GM12878 (cell line): ENCODE measurements around the gene SLC1A5. TPM values are rescaled to one million over a fixed set of nuclear protein-coding genes. Genes with fewer than 3 reads are reported as not detected.

ENCODE experiments used
- ATAC-seq: fragments of 200-7000 bp; cut with Tn5 transposase; 3 replicates; pipeline ENCODE4 v1.9.1; 2020; ENCODE audit warnings: mild to moderate bottlenecking, moderate library complexity
- BruUV-seq: library from RNA; stranded (reverse); fragments of 400-500 nt; replicated peaks from 2 replicates; lab custom pipeline; 2021; lab: Mats Ljungman, UMichigan
- CTCF ChIA-PET: fragments of 300-600 bp; sonication (Branson Sonifier 250); formaldehyde crosslinking; extraction: SDS; loops from one replicate; lab custom pipeline; 2021; ENCODE audit warnings: inconsistent platforms; lab: Yijun Ruan, JAX
- POLR2A ChIA-PET: fragments of 350-600 bp; formaldehyde crosslinking; extraction: SDS; loops from one replicate; lab custom pipeline; 2021; ENCODE audit warnings: inconsistent platforms; lab: Charles Lee
- RAD21 ChIA-PET: fragments of 300-600 bp; sonication (Branson Sonifier 250); formaldehyde crosslinking; loops from one replicate; lab custom pipeline; 2023; ENCODE audit warnings: antibody characterized with exemption; ENCODE audit not compliant: unreplicated experiment; lab: Charles Lee
- SMC1A ChIA-PET: fragments of 300-600 bp; sonication (Branson Sonifier 250); formaldehyde crosslinking; loops from one replicate; lab custom pipeline; 2023; ENCODE audit not compliant: unreplicated experiment, uncharacterized antibody; lab: Charles Lee
- DNase-seq: peaks from one replicate; pipeline ENCODE4 v3.0.0-alpha.2; 2011; ENCODE audit warnings: low read depth, low spot score
- FAIRE-seq: peaks from 3 replicates; lab custom pipeline; 2011; peaks lifted over from hg19 to GRCh38; lab: Jason Lieb, UNC
- H2AFZ ChIP-seq: 2 replicates; pipeline ENCODE4 v1.6.0; 2011; ENCODE audit warnings: low read depth, low read length, control low read depth; ENCODE audit not compliant: control insufficient read depth
- H3K27ac ChIP-seq: 2 replicates; pipeline ENCODE4 v1.5.1; 2011; ENCODE audit warnings: control low read depth; ENCODE audit not compliant: control insufficient read depth, insufficient read depth
- H3K27me3 ChIP-seq, 2 experiments: replicated peaks in 1 of 2; 2 replicates each; pipeline versions ENCODE4 v1.6.0 to v1.6.1; 2011; ENCODE audit warnings: low read length in 1 of 2; ENCODE audit not compliant: control insufficient read depth in 2 of 2, insufficient read depth in 2 of 2
- H3K36me3 ChIP-seq, 2 experiments: 2 replicates each; pipeline ENCODE4 v1.5.1; 2011; ENCODE audit warnings: low read length in 1 of 2; ENCODE audit not compliant: control insufficient read depth in 2 of 2, insufficient read depth in 2 of 2
- H3K4me1 ChIP-seq: 2 replicates; pipeline ENCODE4 v1.6.1; 2011; ENCODE audit warnings: mild to moderate bottlenecking, low read length, moderate library complexity, mixed read lengths; ENCODE audit not compliant: control insufficient read depth, insufficient read depth
- H3K4me2 ChIP-seq: 2 replicates; pipeline ENCODE4 v1.6.0; 2011; ENCODE audit warnings: control low read depth; ENCODE audit not compliant: control insufficient read depth, insufficient read depth
- H3K4me3 ChIP-seq: fragments of 200-600 bp; sonication (generic); 2 replicates; pipeline ENCODE4 v1.5.1; 2016
- H3K79me2 ChIP-seq: 2 replicates; pipeline ENCODE4 v1.6.0; 2011; ENCODE audit warnings: low read length; ENCODE audit not compliant: control insufficient read depth, insufficient read depth
- H3K9ac ChIP-seq: 2 replicates; pipeline ENCODE4 v1.8.0; 2011; ENCODE audit warnings: low read length, control low read depth, mixed read lengths; ENCODE audit not compliant: control insufficient read depth, insufficient read depth
- H3K9me3 ChIP-seq: replicated peaks from 3 replicates; pipeline ENCODE4 v1.5.1; 2011; ENCODE audit warnings: mild to moderate bottlenecking, low read length; ENCODE audit not compliant: control insufficient read depth, insufficient read depth
- H4K20me1 ChIP-seq: 2 replicates; pipeline ENCODE4 v1.6.0; 2011; ENCODE audit not compliant: control insufficient read depth, insufficient read depth
- BCLAF1 ChIP-seq: fragments of 450-650 bp; IDR thresholded peaks from 2 replicates; pipeline ENCODE4 v1.6.1; 2017; ENCODE audit warnings: antibody characterized with exemption, mild to moderate bottlenecking, moderate library complexity
- CTCF ChIP-seq, 3 experiments: IDR thresholded peaks in 2 of 3; conservative IDR thresholded peaks in 1 of 3; 2 replicates each; pipeline ENCODE4 v1.5.1; 2011; ENCODE audit warnings: low read depth in 3 of 3, low read length in 3 of 3, mild to moderate bottlenecking in 3 of 3, control low read depth in 2 of 3, moderate library complexity in 2 of 3, inconsistent platforms in 1 of 3, mixed read lengths in 1 of 3; ENCODE audit not compliant: control insufficient read depth in 2 of 3, insufficient read depth in 1 of 3; ENCODE audit errors: extremely low read depth in 1 of 3
- FOXM1 ChIP-seq: IDR thresholded peaks from 2 replicates; pipeline ENCODE4 v1.6.1; 2012; ENCODE audit warnings: low read depth, mild to moderate bottlenecking, inconsistent platforms, low read length, moderate library complexity
- IKZF2 ChIP-seq, 2 experiments: fragments of 450-650 bp; IDR thresholded peaks; 2 replicates each; pipeline ENCODE4 v1.6.1; 2017; ENCODE audit warnings: mild to moderate bottlenecking in 2 of 2, moderate library complexity in 2 of 2
- MEF2B ChIP-seq: fragments of 450-650 bp; IDR thresholded peaks from 2 replicates; pipeline ENCODE4 v1.6.1; 2018; ENCODE audit warnings: mild to moderate bottlenecking, moderate library complexity; ENCODE audit not compliant: partially characterized antibody, poor library complexity, severe bottlenecking
- PBX3 ChIP-seq: IDR thresholded peaks from 2 replicates; pipeline ENCODE4 v1.6.1; 2011; ENCODE audit warnings: mild to moderate bottlenecking, low read depth, low read length, moderate library complexity; ENCODE audit not compliant: insufficient replicate concordance
- WGBS: methylation state at CpG from one replicate; pipeline ENCODE4 v1.1.6; 2016; ENCODE audit warnings: low lambda C conversion rate; ENCODE audit not compliant: insufficient replicate concordance, insufficient coverage; ENCODE audit errors: missing lambda C conversion rate; 5-methylcytosine and 5-hydroxymethylcytosine counted together
- in situ Hi-C: fragments of 300-500 bp; cut with MboI; formaldehyde crosslinking; loops from 9 replicates; pipeline ENCODE4 v1.14.3; 2018; ENCODE audit warnings: mixed read lengths
- intact Hi-C: fragments of 100-400 bp; cut with micrococcal nuclease; formaldehyde crosslinking; loops from one replicate; pipeline ENCODE4 v1.14.2; 2022; ENCODE audit not compliant: unreplicated experiment
- polyA plus RNA-seq, 11 experiments: library from polyadenylated mRNA; depleted of rRNA in 4 of 11; unstranded in 6 of 11; stranded (reverse) in 5 of 11; fragments of >200 nt; fragmentation: Nextera tagmentation in 4 of 11; fragmentation: Illumina TruSeq in 1 of 11; extraction: Ambion mirVana in 4 of 11; extraction: Trizol in 1 of 11; gene quantifications; 1 replicate in 1 of 11; 2 replicates in 10 of 11; pipeline versions ENCODE4 v1.2.1 to v1.2.3, GENCODE V29; 2011 to 2016; ENCODE audit warnings: inconsistent platforms in 2 of 11, missing spikeins in 2 of 11, low read depth in 1 of 11
- total RNA-seq, 4 experiments: library from RNA; depleted of rRNA in 3 of 4; stranded (reverse); fragments of >200 nt in 3 of 4; fragmentation: Illumina TruSeq in 1 of 4; extraction: Trizol in 1 of 4; gene quantifications; 2 replicates each; pipeline versions ENCODE4 v1.2.1 to v1.2.3, GENCODE V29; 2013 to 2021
- TF ChIP-seq, protein P1 (sequence below): fragments of 450-650 bp; IDR thresholded peaks from 2 replicates; pipeline ENCODE4 v1.6.1; 2017; ENCODE audit warnings: mild to moderate bottlenecking, moderate library complexity

Gene SLC1A5
- total and polyA plus RNA-seq, 10 of the 15 experiments (the other 5 are each of a cell fraction or from before 2014, with no cell fraction given): 9.1 to 129 (median 60.9) TPM

- no TSS peak for BruUV-seq
- Histone ChIP-seq H3K27ac (no peak overlapping the region), H3K79me2 (no peaks in the 10 kb centered on the region), H3K4me3 (no peak overlapping the region), H3K4me2 (no peak overlapping the region), H3K9me3 (no peaks in the 10 kb centered on the region), H3K27me3 (no peaks in the 10 kb centered on the region), H3K9ac (no peak overlapping the region), H3K36me3 (no peaks in the 10 kb centered on the region), H4K20me1 (no peaks in the 10 kb centered on the region), H2AFZ (no peak overlapping the region), H3K4me1 (peaks cover 1% of the 10 kb centered on the region)
- TF ChIP-seq, protein P1, sequence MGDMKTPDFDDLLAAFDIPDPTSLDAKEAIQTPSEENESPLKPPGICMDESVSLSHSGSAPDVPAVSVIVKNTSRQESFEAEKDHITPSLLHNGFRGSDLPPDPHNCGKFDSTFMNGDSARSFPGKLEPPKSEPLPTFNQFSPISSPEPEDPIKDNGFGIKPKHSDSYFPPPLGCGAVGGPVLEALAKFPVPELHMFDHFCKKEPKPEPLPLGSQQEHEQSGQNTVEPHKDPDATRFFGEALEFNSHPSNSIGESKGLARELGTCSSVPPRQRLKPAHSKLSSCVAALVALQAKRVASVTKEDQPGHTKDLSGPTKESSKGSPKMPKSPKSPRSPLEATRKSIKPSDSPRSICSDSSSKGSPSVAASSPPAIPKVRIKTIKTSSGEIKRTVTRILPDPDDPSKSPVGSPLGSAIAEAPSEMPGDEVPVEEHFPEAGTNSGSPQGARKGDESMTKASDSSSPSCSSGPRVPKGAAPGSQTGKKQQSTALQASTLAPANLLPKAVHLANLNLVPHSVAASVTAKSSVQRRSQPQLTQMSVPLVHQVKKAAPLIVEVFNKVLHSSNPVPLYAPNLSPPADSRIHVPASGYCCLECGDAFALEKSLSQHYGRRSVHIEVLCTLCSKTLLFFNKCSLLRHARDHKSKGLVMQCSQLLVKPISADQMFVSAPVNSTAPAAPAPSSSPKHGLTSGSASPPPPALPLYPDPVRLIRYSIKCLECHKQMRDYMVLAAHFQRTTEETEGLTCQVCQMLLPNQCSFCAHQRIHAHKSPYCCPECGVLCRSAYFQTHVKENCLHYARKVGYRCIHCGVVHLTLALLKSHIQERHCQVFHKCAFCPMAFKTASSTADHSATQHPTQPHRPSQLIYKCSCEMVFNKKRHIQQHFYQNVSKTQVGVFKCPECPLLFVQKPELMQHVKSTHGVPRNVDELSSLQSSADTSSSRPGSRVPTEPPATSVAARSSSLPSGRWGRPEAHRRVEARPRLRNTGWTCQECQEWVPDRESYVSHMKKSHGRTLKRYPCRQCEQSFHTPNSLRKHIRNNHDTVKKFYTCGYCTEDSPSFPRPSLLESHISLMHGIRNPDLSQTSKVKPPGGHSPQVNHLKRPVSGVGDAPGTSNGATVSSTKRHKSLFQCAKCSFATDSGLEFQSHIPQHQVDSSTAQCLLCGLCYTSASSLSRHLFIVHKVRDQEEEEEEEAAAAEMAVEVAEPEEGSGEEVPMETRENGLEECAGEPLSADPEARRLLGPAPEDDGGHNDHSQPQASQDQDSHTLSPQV: no peak
- TF ChIP-seq PBX3 (no peak), CTCF (IDR thresholded peaks at IDR 0.05 in 2 of 3, conservative IDR thresholded peaks at IDR 0.05 in 1 of 3; ENCODE audit: control insufficient read depth in 2 of 3, extremely low read depth in 1 of 3, insufficient read depth in 1 of 3, low read depth in 3 of 3, low read length in 3 of 3) (no peak), FOXM1 (no peak), IKZF2 (IDR thresholded peaks at IDR 0.05) (no peak), BCLAF1 (no peak), MEF2B (no peak)
- RAD21 ChIA-PET: no interaction called here
- POLR2A ChIA-PET: interaction anchor here (0.6 kb wide), 1 partner anchor 157 kb away, joined by 3 read pairs; no protein-coding TSS in a partner anchor
- intact Hi-C loops (no loop called here), in situ Hi-C loops (no loop called here)
- ATAC-seq (no peak), DNase-seq (no peak), FAIRE-seq (no peak)
- SMC1A ChIA-PET: interaction anchor here (0.6 kb wide), 1 partner anchor 143 kb away, joined by 3 read pairs; no protein-coding TSS in a partner anchor
- CTCF ChIA-PET: interaction anchor here (1.0 to 1.1 kb wide), 2 partner anchors 8 to 24 kb away, joined by 3 to 4 read pairs; no protein-coding TSS in a partner anchor
- 56% methylated on average over 18 of the region's 18 CpGs for WGBS
Observed at GRCh38 chr19:46815833-46816627, 27.6 kb upstream of the SLC1A5 start.
